Measurements from ENCODE around the gene GABRB2.

The GABRB2 gene

GRCh38 chr5:161273410-161273809, 273.1 kb downstream of the GABRB2 start:
- no peak for ATAC-seq

DNA sequence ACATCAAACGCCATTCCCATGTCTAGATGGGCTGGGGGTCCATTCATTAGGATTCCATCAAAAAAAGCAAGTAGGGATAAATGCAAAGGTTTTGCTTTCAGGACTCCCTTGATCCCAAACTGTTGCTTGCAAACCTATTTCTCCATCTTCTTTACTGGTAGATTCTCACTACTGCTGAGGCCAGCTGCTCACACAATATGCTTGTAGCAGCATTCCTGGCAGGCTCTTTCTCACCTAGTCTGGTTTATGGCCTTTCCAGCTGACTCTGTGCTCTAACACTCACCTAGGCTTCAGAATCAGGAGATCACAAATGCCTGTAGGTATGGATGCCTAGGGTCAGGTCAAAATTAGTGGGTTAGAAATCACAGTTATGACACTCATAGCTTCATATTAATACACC, 274.7 kb downstream of the GABRB2 start:
- no peak for ATAC-seq
- TF ChIP-seq ZNF70 (CRISPR knock-in tag; IDR thresholded peaks at IDR 0.05) (no peak), ZNF8 (CRISPR knock-in tag; IDR thresholded peaks at IDR 0.05) (no peak), ESRRG (CRISPR knock-in tag; IDR thresholded peaks at IDR 0.05) (no peak), GLIS3 (CRISPR knock-in tag; IDR thresholded peaks at IDR 0.05) (no peak), ZC3H10 (CRISPR knock-in tag; IDR thresholded peaks at IDR 0.05) (no peak)
- TF ChIP-seq, protein P1, sequence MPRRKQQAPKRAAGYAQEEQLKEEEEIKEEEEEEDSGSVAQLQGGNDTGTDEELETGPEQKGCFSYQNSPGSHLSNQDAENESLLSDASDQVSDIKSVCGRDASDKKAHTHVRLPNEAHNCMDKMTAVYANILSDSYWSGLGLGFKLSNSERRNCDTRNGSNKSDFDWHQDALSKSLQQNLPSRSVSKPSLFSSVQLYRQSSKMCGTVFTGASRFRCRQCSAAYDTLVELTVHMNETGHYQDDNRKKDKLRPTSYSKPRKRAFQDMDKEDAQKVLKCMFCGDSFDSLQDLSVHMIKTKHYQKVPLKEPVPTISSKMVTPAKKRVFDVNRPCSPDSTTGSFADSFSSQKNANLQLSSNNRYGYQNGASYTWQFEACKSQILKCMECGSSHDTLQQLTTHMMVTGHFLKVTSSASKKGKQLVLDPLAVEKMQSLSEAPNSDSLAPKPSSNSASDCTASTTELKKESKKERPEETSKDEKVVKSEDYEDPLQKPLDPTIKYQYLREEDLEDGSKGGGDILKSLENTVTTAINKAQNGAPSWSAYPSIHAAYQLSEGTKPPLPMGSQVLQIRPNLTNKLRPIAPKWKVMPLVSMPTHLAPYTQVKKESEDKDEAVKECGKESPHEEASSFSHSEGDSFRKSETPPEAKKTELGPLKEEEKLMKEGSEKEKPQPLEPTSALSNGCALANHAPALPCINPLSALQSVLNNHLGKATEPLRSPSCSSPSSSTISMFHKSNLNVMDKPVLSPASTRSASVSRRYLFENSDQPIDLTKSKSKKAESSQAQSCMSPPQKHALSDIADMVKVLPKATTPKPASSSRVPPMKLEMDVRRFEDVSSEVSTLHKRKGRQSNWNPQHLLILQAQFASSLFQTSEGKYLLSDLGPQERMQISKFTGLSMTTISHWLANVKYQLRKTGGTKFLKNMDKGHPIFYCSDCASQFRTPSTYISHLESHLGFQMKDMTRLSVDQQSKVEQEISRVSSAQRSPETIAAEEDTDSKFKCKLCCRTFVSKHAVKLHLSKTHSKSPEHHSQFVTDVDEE (CRISPR knock-in tag; IDR thresholded peaks at IDR 0.05), result no peak
- TF ChIP-seq, protein P2, sequence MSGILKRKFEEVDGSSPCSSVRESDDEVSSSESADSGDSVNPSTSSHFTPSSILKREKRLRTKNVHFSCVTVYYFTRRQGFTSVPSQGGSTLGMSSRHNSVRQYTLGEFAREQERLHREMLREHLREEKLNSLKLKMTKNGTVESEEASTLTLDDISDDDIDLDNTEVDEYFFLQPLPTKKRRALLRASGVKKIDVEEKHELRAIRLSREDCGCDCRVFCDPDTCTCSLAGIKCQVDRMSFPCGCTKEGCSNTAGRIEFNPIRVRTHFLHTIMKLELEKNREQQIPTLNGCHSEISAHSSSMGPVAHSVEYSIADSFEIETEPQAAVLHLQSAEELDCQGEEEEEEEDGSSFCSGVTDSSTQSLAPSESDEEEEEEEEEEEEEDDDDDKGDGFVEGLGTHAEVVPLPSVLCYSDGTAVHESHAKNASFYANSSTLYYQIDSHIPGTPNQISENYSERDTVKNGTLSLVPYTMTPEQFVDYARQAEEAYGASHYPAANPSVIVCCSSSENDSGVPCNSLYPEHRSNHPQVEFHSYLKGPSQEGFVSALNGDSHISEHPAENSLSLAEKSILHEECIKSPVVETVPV (CRISPR knock-in tag; IDR thresholded peaks at IDR 0.05), result no peak

More at GRCh38 chr5:161273410-161273809, 273.1 kb downstream of the GABRB2 start:
- TF ChIP-seq ARNTL (CRISPR knock-in tag; IDR thresholded peaks at IDR 0.05; ENCODE audit: borderline replicate concordance, low read depth) (no peak), GLIS3 (CRISPR knock-in tag; IDR thresholded peaks at IDR 0.05) (no peak), CSDC2 (CRISPR knock-in tag; IDR thresholded peaks at IDR 0.05) (no peak), RARB (CRISPR knock-in tag; IDR thresholded peaks at IDR 0.05) (no peak), ZNF565 (CRISPR knock-in tag; conservative IDR thresholded peaks at IDR 0.05; ENCODE audit: low read depth) (no peak)
- TF ChIP-seq, protein P2 (CRISPR knock-in tag; IDR thresholded peaks at IDR 0.05), result no peak

- no peak for TF ChIP-seq CREB5 (CRISPR knock-in tag; IDR thresholded peaks at IDR 0.05; ENCODE audit: low read depth)
- no peak for TF ChIP-seq PPARA (CRISPR knock-in tag; IDR thresholded peaks at IDR 0.05; ENCODE audit: borderline replicate concordance)
- TF ChIP-seq, protein P2 (CRISPR knock-in tag; IDR thresholded peaks at IDR 0.05), result no peak
- TF ChIP-seq, protein P1 (CRISPR knock-in tag; IDR thresholded peaks at IDR 0.05), result no peak
- no peak for TF ChIP-seq ZNF565 (CRISPR knock-in tag; conservative IDR thresholded peaks at IDR 0.05; ENCODE audit: low read depth)
- no peak for TF ChIP-seq ISL1 (CRISPR knock-in tag; IDR thresholded peaks at IDR 0.05)
- no peak for TF ChIP-seq OSR1 (CRISPR knock-in tag; IDR thresholded peaks at IDR 0.05)
- no peak for TF ChIP-seq CSDC2 (CRISPR knock-in tag; IDR thresholded peaks at IDR 0.05)
- no peak for TF ChIP-seq TCF4 (CRISPR knock-in tag; IDR thresholded peaks at IDR 0.05; ENCODE audit: borderline replicate concordance)
- no peak for TF ChIP-seq ESRRG (CRISPR knock-in tag; IDR thresholded peaks at IDR 0.05)
- no peak for TF ChIP-seq GLIS3 (CRISPR knock-in tag; IDR thresholded peaks at IDR 0.05)
- TF ChIP-seq PATZ1 (CRISPR knock-in tag; IDR thresholded peaks at IDR 0.05; ENCODE audit: borderline replicate concordance), result no peak
- TF ChIP-seq ZC3H10 (CRISPR knock-in tag; IDR thresholded peaks at IDR 0.05), result no peak
- TF ChIP-seq BACH2 (CRISPR knock-in tag; IDR thresholded peaks at IDR 0.05; ENCODE audit: borderline replicate concordance), result no peak
- no peak for ATAC-seq
These were observed 277.4 kb downstream of the GABRB2 start for GRCh38 chr5:161269125-161269524.
